ENCODE data around the gene AUTS2.
"Not testable (repeated sequence)": the region's sequence is repeated elsewhere in the genome, so short reads cannot be mapped to it uniquely, and the experiment has no call there.

The AUTS2 gene

DNA sequence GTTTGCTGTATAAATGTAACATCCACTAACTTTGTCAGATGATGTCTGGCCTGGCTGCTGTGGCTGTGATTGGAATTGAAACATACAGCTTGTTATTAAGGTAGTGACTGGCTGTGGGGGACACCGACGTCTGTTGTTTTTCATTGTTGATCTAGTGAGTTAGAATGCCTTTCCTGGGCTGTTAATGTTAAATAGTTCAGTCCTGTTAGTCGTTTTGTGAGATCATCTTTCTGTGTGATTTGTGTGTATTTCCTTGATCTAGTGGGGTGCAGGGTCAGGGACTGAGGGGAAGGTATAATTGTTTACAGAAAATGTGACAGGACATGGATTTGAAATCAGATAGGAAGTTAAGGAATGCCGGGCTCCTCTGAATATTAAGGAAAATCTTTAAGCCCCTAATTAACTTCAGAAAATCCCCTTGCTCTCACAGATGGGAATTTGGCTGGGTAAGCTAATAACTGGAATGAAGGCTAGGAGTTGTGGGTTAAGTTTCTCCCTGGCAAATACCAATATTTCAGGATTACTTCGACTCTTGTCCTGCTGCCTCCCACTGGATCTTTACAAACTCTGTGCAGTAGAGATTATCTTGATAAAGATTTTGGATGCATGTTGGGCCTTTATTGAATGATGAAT, 163.1 kb downstream of the AUTS2 start:
- DNase-seq (ENCODE audit: low read depth) = no peak

DNA sequence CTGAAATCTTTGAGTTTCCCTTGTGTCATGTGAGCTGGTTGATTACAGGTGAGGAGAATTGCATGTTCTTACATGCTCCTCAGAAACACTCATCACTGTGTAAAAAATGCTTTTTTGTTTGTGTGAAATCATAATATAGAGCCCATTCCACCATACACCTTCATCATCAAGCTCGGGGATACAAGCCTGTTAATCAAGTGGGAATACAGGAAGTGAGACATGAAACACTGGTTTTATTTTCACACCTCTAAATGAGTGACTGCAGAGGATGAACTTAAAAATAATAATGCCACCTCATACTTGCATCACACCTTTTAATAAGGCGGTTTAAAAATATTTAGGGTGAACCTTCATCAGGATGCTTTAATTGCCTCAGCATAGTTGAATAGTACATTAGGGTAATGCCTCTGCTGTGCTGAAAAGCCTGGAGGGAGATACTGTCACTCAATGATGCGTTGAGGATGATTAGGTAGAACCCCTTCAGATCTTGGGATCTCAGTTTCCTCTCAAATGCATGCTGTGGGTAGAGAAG, 164.6 kb downstream of the AUTS2 start:
- DNase-seq (ENCODE audit: low read depth) = no peak

DNA sequence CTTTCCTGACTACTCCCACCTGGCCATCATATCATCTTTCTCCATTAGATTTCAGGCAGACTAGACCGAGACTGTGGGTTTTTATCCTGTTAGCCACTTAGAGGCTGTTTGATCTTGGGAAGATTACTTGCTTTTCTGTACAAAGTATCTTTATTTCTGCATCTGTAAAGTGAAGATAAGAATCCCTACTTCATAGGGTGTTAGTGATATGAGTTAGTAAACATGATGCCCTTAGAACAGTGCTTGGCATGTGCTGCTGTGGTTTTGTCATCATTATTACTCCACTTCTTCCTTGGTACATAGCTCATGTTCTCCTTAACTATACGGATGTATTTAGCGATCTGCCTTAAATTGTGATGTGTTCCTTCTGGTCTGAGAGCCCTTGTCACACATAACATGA, 165.2 kb downstream of the AUTS2 start:
- DNase-seq (ENCODE audit: low read depth) = no peak

DNA sequence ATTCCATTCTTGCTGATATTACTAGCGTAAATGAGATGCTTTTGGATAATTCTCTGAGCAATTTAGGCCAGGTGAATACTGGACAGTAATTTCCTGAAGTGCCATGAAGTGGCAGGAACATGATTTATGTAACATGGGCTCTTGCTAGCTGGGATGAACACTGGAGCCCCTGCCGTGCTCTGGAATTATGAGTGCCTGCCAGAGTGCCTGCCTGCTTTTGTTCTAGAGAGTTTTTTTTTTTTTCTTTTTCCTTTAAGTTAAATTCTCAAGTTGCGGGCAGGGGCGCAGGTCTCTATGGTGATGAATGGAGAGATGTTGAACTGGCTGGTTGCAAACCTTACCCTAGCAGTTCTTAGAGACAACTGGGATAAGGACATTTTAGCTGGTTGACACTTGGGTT, 165.9 kb downstream of the AUTS2 start:
- no peak for DNase-seq (ENCODE audit: low read depth)

DNA sequence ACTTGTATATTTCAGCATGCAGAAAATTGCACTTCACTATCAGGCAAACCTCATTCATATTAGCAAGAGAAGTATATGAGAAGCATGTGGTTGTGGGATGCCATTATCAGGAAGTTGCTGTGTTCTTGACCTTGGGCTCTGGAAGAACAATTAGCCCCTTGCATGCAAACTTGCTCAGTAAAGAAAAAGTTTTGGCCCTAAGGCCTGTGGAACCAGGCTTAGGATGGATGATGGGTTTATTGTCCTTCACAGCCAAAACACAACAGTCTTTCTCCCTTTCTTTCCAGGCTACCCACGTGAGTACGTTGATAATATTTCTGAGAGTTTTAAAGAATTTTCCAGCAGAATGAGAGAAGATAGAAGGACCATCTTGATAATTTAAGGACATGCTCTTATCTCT, 166.4 kb downstream of the AUTS2 start:
- DNase-seq (ENCODE audit: low read depth) = no peak

DNA sequence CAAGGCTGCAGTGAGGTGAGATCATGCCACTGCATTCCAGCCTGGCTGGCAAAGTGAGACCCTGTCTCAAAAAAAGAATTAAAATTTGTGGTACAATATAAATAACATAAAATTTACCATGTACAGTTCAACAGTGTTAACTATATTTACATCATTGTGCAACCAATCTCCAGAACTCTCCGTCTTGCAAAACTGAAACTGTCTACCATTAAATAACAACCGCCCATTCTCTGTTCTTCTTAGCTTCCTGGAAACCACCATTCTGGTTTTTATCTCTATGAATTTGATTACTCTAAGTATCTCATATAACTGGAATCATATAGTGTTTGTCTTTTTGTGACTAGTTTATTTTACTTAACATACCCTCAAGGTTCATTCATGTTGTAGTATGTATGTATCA, 167.6 kb downstream of the AUTS2 start:
- no peak for DNase-seq (ENCODE audit: low read depth)

DNA sequence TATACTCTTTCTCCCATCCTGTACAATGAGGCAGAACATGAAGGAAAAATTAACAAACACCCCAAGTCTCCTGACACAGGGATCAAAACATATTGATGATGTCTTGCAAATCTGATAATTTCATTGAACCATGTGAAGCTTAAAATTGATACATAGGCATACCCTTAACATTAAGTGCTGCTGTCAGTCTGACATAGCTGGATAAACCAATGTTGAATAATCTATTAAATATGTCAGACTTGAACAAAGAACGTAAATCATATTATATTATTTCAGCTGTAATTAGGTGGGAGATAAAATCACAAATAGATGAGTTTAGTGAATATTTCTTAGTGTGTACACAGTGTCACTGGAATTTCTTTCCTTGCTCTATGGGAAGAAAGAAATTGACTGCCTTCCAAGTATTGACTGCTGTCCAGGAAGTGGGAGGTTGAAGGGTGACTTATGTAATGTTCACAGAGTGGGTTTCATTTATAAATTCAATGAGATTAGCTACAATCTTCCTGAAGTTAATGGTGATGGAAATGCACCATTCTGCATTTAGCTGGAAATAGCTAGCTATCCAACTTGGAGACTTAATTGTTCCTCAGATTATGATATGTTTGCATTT, 170.8 kb downstream of the AUTS2 start:
- no peak for DNase-seq (ENCODE audit: low read depth)

DNA sequence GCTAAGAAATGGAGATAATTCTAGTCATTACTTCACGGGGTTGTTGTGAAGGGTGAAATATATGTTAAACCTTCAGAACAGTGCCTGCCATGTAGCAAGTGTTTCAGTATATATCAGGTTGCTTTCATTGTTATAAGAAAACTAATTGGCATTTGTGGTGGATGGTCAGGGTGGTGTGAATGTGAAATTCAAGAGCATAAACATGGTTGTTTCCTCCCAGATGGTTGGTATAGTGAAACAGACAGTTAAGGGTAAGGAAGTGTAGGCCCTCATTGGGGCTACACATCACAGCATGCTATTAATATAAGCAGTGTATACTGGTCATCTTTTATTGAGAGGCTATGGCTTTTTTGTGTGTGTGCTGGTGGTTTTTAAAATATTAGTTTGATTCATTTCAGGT, 171.6 kb downstream of the AUTS2 start:
- DNase-seq (ENCODE audit: low read depth) = no peak

DNA sequence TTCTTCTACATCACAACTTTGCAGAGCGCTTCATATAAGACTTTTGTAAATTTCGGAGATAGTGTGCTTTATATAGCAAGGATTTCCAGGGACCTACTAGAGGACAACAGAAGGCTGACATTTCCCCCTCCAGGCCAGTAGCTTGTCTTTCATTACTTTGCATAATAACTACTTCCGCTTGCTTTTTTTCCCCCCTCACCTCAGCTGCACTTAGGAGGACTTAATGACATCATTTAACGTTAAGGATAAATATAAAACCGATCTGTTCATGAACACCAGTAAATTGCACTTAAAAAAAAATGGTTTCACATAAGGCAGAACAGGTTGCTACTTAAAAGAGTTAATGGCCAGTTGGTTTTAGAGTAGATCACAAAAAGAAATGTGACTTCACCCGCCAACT, 172.3 kb downstream of the AUTS2 start:
- DNase-seq (ENCODE audit: low read depth) = no peak

DNA sequence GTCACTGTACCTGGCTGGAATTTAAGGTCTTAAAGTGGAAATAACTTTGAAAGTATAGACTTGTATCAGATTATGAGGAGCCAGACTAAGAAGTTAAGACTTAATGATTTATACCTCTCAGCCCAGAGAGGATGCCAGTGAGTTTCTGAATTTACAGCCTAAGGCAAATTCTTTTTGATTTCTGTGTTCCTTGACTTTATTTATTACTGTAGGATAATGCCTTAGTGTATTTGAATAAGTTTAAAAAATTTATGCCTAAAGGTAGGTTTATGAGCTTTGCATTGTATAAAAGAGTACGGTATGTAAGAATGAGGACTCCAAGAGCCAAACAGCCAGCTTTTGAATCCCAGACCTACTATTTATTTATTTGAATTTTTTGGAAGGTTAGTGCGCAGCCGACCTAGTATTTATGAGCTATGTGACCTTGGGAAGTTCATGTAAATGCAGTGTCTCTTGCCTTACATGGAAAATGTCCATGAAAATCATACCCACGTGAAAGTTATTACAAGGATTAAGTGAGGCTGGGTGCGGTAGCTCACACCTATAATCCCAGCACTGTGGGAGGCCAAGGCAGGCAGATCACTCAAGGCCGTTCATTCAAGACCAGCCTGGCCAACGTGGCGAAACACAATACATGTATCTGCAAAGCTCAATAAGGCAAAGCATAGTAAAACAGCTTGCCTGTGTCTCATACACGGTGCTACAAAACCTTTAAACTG, 174.6 kb downstream of the AUTS2 start:
- no peak for DNase-seq (ENCODE audit: low read depth)

DNA sequence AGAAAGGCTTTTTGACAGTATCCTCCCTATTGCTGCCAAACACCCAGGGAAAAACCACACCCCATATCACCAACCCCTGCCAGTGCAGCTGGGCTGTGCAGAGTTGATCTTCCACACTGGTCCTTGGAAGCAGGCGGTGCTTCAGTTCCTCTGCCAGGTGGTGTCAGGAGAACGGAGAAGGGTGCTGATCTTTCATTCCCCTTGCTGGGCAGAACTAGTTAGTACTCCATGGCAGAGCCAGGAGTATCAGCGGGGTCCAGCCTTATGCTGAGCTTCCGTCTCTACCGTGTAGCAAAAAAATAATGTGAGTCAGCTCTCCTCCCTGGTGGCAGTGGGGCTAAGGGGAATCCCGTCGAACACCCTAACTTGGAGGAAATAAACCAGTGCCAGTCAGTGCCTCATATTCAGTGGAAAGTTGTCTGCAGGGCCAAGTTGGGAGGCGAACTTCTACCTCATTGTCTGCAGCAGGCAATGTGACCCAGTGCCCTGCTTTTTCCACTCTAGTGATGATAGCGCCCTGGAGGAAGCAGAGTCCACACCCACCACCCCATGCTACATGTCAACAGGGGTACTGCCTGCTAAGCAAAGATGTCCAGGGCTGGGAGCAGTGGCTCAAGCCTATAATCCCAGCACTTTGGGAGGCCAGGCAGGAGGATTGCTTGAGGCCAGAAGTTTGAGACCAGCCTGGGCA, 175.4 kb downstream of the AUTS2 start:
- no peak for DNase-seq (ENCODE audit: low read depth)

DNA sequence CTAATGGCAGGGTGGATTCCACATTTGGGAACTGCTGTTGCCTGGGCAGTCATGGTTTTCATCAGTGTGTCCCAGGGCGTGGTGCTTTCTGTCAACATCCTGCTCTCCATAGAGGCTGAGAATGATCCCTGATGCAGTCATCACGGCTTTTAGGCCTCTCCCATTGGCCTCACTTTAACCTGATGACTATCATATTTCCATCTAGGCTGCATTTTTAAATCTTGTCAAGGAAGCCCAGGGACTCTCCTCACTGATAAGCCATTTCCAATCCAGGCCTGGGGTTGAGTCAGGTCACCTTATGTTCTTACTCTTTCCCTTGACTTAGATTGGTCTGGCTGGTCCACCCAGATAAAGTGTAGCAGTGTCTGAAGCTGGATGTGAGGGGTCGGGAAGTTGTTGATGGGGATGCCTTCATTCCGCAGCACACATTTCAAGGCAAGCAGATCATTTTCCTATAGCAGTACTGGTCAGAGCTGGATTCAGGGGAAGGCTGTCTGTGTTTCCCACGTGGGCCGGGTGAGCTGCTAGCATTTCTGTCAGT, 177.0 kb downstream of the AUTS2 start:
- no peak for DNase-seq (ENCODE audit: low read depth)

DNA sequence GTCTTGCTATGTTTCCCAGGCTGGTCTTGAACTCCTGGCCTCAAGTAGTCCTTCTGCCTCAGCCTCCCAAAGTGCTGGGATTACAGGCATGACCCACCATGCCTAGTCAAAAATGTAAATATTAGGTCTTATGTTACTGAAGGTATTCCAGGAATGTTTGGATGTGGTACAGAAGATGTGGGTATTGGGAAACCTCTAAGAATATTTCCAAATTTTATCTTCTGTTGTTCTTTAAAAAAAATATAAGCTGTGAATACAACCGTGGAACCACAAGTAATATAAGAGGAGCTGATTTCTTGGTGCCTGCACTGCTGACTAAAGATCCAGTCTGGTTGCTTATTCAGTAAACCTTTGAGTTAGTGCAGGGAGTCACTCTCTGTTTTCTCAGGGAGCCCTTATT, 178.3 kb downstream of the AUTS2 start:
- DNase-seq (ENCODE audit: low read depth) = no peak

DNA sequence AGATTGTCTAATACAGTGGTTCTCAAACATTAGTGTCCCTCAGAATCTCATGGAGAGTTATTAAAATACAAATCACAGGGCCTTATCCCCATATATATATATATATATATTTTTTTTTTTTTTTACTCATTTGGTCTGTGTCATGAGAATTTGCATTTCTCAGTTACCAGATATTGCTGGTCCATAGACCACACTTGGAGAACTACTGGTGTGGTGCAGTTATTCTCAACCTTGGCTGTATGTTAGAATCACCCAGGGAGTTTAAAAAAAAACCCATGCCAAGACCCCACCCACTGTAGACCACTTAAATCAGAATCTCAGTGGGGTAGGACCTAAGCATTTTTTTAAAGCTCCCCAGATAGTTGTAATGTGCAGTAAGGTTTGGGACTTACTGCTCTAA, 179.9 kb downstream of the AUTS2 start:
- DNase-seq (ENCODE audit: low read depth) = no peak

DNA sequence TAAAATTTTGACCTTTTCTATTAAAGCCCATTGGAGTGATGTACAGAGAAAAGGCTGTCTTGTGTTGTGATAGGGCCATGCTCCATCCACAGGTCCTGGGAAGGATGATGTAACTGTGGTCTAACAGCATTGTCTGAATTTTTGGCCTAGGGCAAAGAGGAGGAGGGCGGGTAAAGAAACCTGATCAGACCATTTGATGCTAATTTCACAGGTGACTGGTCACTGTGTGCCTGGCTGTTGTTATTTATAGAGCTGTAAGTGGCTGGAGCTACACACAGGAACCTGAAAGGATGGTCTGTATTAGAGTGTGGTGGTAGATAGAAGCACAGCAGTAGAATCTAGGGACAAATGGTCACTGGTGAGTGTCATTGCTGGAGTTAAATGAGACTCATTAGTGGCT, 182.1 kb downstream of the AUTS2 start:
- DNase-seq (ENCODE audit: low read depth) = no peak

DNA sequence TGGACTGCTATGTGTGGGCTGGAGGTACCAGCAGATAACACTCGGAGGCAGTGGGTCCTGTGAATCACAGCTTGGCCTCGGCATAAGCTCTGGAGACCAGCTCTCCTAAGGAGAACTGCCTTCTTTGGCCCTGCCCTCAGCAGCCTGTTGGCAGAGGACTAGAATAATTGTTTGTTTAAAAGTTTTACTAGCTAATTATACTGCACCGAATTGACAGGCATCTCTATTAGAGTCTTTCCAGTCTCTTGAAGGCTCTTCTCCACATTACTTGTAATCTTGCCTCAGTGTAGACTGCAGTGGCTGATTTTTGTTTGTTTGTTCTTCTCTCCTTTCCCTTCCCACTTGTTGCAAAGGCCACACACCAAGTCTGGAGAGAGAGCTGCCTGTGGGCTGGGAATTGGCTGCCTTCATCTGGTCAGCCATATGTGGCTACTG, 183.2 kb downstream of the AUTS2 start:
- DNase-seq (ENCODE audit: low read depth) = no peak

DNA sequence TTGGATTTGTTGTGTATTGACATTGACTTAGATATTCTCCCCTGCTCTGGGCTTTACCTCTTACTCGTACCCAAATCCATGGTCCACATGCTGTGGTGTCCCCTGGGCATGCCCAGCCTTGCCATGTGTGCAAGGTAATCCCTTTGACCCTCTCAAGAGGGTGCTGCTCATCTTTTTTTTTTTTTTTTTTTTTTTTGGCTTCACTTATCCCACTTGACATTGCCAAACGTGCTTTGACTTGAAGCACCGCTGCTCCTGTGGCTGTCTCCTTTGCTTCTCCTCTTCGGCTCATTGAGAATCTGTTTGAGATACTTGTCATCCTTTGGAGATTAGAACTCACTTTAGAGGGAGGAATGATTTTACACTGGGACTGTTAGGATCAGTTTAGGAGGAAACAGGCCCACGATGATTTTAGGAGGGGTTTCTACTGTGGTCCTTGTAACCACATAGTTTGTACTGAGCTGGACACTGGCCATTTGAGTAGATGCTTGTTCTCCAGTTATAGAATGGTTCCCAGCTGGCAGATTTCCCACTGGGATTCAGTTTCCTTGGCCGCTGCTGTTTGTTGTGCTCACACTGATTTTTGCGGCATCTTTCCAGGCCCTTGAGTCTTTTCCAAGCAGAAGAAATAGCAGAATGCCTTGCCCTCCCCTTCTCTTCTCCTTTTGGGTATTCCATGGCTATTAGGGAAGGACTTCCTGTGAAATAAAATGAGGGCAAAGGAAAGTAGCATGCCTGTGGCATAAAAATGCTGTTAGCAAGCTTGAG, 184.8 kb downstream of the AUTS2 start:
- no peak for DNase-seq (ENCODE audit: low read depth)

DNA sequence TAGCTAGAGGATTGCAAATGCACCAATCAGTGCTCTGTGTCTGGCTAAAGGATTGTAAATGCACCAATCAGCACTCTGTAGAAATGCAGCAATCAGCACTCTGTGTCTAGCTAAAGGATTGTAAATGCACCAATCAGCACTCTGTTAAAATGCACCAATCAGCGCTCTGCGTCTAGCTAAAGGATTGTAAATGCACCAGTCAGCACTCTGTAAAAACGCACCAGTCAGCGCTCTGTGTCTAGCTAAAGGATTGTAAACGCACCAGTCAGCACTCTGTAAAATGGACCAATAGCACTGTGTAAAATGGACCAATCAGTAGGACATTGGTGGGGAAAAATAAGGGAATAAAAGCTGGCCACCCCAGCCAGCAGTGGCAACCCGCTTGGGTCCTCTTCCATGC, 187.9 kb downstream of the AUTS2 start:
- not testable (repeated sequence) for DNase-seq (ENCODE audit: low read depth)

DNA sequence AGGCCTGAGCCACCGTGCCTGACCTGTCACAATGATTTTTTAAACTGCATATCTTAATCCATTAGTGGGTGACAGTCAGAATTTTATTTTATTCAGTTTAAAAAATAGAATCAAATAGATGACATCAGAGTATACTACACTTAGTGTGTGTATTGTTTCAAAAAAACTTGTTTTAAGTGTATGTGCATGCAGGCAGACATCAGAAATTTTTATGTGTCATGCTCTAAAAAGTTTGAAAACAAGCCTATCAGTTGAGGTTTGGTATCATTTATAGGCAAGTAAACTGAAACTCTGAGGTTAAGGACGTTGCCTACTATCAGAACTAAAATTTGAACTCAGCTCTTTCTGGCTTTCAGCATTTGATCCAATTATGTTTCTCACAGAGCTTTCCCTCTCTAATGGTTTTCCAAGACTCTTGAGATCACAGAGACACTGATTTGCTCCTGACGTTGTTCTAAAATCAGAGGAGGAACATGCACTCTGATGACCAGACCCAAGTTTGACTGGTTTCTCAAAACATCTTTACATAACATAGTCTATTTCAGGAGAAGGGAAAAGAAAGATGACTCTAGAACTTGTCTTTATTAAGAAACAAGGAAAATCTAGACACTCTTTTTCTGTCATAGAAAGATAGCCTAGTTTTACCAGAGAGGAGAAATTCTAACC, 188.6 kb downstream of the AUTS2 start:
- DNase-seq (ENCODE audit: low read depth) = no peak

DNA sequence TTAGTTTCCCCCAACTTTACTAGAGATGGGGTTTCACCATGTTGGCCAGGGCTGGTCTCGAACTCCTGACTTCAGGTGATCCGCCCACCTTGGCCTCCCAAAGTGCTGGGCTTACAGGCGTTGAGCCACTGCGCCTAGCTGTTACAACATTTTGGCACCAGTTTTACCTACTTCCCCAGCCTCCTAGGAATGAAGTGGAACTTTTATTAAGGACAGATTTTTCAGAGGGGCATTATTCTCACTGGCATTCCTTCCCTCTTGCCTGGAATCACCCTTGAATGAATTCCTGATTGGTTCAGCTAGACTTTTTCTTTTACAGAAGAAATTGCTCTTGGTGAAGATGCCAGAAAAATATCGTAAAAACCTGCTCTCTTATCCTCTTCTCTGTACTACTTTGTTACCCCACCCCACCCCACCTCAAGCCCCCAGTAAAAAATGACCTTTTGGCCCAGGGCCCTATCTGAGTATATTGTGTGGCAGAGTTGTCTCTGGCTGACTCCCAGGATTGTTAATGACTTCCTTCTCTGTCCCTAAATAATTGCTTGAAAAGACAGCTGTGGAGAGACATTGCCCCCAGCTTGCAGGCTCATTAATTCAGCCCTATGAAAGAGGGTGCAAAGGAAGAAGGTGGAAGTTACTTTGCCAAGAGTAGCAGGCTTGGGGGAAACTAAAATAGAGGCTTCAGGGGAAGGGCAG, 189.6 kb downstream of the AUTS2 start:
- no peak for DNase-seq (ENCODE audit: low read depth)

DNA sequence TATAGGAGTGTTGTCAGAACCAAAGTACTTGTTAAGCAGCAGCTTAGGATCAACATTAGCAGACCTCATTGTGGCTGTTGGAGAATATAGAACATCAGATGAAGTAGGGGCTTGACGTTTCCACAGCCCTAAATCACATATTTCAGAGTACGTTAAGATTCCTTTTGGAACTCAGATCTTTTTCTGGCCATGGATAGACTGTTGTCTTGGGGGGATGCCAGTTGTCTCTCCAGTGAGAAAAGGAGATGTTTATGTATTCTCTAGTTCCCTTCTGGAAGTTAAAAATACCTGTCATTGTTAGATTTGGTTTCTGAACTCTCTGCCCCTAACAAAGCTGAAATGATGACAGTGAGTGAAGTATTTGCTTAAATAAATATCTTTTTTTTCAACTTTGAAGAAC, 191.3 kb downstream of the AUTS2 start:
- DNase-seq (ENCODE audit: low read depth) = no peak
